ENCODE data around the gene SRRM2. TPM values are rescaled to one million over a fixed set of nuclear protein-coding genes. Genes with fewer than 3 reads are reported as not detected.

SRRM2 gene
- total and polyA plus RNA-seq, 9 of the 15 experiments (the other 6 are each of a cell fraction or from before 2014, with no cell fraction given), result 26.7 to 563 (median 81.1) TPM

DNA sequence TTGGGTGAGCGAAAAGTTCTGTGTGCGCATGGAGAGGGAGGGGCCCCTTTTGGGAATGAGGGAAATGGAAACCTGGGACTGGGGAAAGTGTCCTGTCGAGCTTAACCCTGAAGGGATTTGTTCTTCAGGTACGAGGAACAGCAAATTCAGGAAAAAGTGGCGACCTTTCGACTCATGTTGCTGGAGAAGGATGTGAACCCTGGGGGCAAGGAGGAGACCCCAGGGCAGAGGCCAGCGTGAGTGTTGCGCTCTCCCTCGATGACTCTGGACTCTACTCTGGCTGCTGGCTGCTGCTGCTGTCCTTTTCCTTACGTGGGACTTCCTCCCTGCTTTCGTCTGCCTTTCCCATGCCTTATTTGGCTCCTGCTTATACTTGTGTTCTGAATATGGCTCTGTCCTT, 4.9 kb downstream of the SRRM2 start:
- ATAC-seq (no peak), FAIRE-seq (no peak), DNase-seq (ENCODE audit: extremely low read depth in 1 of 4, low spot score in 3 of 4) (no peak)
- in situ Hi-C loops (cut with MboI), result no loop called here
- peaks cover 91% of the 10 kb centered on the region for H3K36me3 ChIP-seq (ENCODE audit: control insufficient read depth, insufficient read depth, low read length)
- no peak overlapping the region for H2AFZ ChIP-seq (ENCODE audit: low read depth, low read length)
- H3K4me1 ChIP-seq (replicated peaks in 1 of 2; ENCODE audit: control insufficient read depth in 2 of 2, insufficient read depth in 2 of 2, low read length in 2 of 2), result peaks cover 6 to 10% of the 10 kb centered on the region in 2 experiments; a peak in 3 of 5 replicates
- H3K79me2 ChIP-seq (ENCODE audit: control insufficient read depth, insufficient read depth, low read length), result peaks cover 95% of the 10 kb centered on the region
- H3K9me1 ChIP-seq (ENCODE audit: control insufficient read depth, insufficient read depth, low read length), result no peaks in the 10 kb centered on the region
- WGBS (ENCODE audit: insufficient coverage, low coverage, missing lambda C conversion rate), result 99% methylated on average over 11 of the region's 11 CpGs
- POLR2A ChIA-PET, result interaction anchor here (0.8 to 2.4 kb wide), 2 partner anchors 10 to 132 kb away, joined by 4 to 15 read pairs; no protein-coding TSS in a partner anchor
- BruUV-seq (replicated peaks), result no TSS peak
- H3K27ac ChIP-seq (ENCODE audit: extremely low read depth, low read depth, low read length), result no peak overlapping the region
- no peak overlapping the region for H3K9ac ChIP-seq (ENCODE audit: insufficient read depth in 1 of 2, low read depth in 2 of 2, low read length in 2 of 2)
- peaks cover 30% of the 10 kb centered on the region; the same call in 1 of the 2 replicates for H4K20me1 ChIP-seq (replicated peaks; ENCODE audit: control insufficient read depth, insufficient read depth, low read length)
- intact Hi-C loops (cut with micrococcal nuclease), result no loop called here
- no peak overlapping the region for H3K4me3 ChIP-seq
- CTCF ChIA-PET (ENCODE audit: low intra/inter-chr PET ratio), result no interaction called here
- H3K9me3 ChIP-seq (replicated peaks; ENCODE audit: control insufficient read depth, insufficient read depth, low read depth, low read length), result peaks cover 12% of the 10 kb centered on the region
- no peaks in the 10 kb centered on the region for H3K27me3 ChIP-seq (ENCODE audit: control insufficient read depth in 2 of 2, insufficient read depth in 2 of 2, low read length in 2 of 2)
- TF ChIP-seq, protein P1, sequence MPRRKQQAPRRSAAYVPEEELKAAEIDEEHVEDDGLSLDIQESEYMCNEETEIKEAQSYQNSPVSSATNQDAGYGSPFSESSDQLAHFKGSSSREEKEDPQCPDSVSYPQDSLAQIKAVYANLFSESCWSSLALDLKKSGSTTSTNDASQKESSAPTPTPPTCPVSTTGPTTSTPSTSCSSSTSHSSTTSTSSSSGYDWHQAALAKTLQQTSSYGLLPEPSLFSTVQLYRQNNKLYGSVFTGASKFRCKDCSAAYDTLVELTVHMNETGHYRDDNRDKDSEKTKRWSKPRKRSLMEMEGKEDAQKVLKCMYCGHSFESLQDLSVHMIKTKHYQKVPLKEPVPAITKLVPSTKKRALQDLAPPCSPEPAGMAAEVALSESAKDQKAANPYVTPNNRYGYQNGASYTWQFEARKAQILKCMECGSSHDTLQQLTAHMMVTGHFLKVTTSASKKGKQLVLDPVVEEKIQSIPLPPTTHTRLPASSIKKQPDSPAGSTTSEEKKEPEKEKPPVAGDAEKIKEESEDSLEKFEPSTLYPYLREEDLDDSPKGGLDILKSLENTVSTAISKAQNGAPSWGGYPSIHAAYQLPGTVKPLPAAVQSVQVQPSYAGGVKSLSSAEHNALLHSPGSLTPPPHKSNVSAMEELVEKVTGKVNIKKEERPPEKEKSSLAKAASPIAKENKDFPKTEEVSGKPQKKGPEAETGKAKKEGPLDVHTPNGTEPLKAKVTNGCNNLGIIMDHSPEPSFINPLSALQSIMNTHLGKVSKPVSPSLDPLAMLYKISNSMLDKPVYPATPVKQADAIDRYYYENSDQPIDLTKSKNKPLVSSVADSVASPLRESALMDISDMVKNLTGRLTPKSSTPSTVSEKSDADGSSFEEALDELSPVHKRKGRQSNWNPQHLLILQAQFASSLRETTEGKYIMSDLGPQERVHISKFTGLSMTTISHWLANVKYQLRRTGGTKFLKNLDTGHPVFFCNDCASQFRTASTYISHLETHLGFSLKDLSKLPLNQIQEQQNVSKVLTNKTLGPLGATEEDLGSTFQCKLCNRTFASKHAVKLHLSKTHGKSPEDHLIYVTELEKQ (CRISPR knock-in tag; IDR thresholded peaks at IDR 0.05), result no peak
- TF ChIP-seq RFX7 (CRISPR knock-in tag; IDR thresholded peaks at IDR 0.05), result no peak
- TF ChIP-seq ETS2 (tag; IDR thresholded peaks at IDR 0.05; ENCODE audit: borderline replicate concordance, poor library complexity, severe bottlenecking), result no peak
- TF ChIP-seq HMGN3 (IDR thresholded peaks at IDR 0.05; ENCODE audit: borderline replicate concordance, extremely low read depth, insufficient read length, low read depth, low read length), result no peak
- TF ChIP-seq ATF2 (CRISPR knock-in tag; IDR thresholded peaks at IDR 0.05), result no peak
- no peak for TF ChIP-seq STAT5B (CRISPR knock-in tag; IDR thresholded peaks at IDR 0.05)
- TF ChIP-seq, protein P2, sequence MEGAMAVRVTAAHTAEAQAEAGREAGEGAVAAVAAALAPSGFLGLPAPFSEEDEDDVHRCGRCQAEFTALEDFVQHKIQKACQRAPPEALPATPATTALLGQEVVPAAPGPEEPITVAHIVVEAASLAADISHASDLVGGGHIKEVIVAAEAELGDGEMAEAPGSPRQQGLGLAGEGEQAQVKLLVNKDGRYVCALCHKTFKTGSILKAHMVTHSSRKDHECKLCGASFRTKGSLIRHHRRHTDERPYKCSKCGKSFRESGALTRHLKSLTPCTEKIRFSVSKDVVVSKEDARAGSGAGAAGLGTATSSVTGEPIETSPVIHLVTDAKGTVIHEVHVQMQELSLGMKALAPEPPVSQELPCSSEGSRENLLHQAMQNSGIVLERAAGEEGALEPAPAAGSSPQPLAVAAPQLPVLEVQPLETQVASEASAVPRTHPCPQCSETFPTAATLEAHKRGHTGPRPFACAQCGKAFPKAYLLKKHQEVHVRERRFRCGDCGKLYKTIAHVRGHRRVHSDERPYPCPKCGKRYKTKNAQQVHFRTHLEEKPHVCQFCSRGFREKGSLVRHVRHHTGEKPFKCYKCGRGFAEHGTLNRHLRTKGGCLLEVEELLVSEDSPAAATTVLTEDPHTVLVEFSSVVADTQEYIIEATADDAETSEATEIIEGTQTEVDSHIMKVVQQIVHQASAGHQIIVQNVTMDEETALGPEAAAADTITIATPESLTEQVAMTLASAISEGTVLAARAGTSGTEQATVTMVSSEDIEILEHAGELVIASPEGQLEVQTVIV (CRISPR knock-in tag; IDR thresholded peaks at IDR 0.05; ENCODE audit: borderline replicate concordance), result no peak
- no peak for TF ChIP-seq SIRT6 (IDR thresholded peaks at IDR 0.05; ENCODE audit: low read depth, low read length)
- no peak for TF ChIP-seq MECOM (CRISPR knock-in tag; IDR thresholded peaks at IDR 0.05)
- no peak for TF ChIP-seq BRD4 (IDR thresholded peaks at IDR 0.05)
- no peak for TF ChIP-seq MYBL2 (IDR thresholded peaks at IDR 0.05; ENCODE audit: low read depth)
- TF ChIP-seq MYBL2 (CRISPR knock-in tag; IDR thresholded peaks at IDR 0.05; ENCODE audit: borderline replicate concordance), result no peak
- TF ChIP-seq HSF4 (CRISPR knock-in tag; IDR thresholded peaks at IDR 0.05; ENCODE audit: borderline replicate concordance), result no peak
- no peak overlapping the region for H3K4me2 ChIP-seq (ENCODE audit: insufficient read depth, low read length)
